Measurements from ENCODE around the gene RBMS3. TPM values are rescaled to one million over a fixed set of nuclear protein-coding genes. Genes with fewer than 3 reads are reported as not detected.

RBMS3 gene
- total and polyA plus RNA-seq, 2 experiments from 2014 or later: 3.2 to 7.4 TPM

- H3F3A ChIP-seq (replicated peaks; ENCODE audit: low read depth): no peaks in the 10 kb centered on the region
- H3K9me2 ChIP-seq (ENCODE audit: insufficient read depth): no peaks in the 10 kb centered on the region; the same call in 1 of the 2 replicates
- Mint-ChIP-seq H3K4me1 (peaks cover 6% of the 10 kb centered on the region; the same call in 2 of the 3 replicates), H3K27ac (no peak overlapping the region), H3K4me3 (no peak overlapping the region), H3K9me3 (no peaks in the 10 kb centered on the region), H3K36me3 (ENCODE audit: low read depth) (no peaks in the 10 kb centered on the region), H3K27me3 (ENCODE audit: insufficient read depth, low read depth, poor library complexity) (peaks cover 2% of the 10 kb centered on the region)
- peaks cover 8% of the 10 kb centered on the region; the same call in 1 of the 2 replicates for H3K4me1 ChIP-seq (ENCODE audit: insufficient read depth)
- no peaks in the 10 kb centered on the region for H3K79me2 ChIP-seq (replicated peaks; ENCODE audit: insufficient read depth)
- no peak overlapping the region for H3K4me2 ChIP-seq
- no peak for ATAC-seq
- H3K27me3 ChIP-seq (ENCODE audit: insufficient read depth): no peaks in the 10 kb centered on the region
- no peaks in the 10 kb centered on the region for H4K20me1 ChIP-seq (replicated peaks; ENCODE audit: insufficient read depth)
- TF ChIP-seq REST (IDR thresholded peaks at IDR 0.05; ENCODE audit: unreplicated experiment) (no peak), ZNF462 (CRISPR knock-in tag; IDR thresholded peaks at IDR 0.05) (no peak), EZH2phosphoT487 (IDR thresholded peaks at IDR 0.05; ENCODE audit: unreplicated experiment) (no peak), STAT1 (IDR thresholded peaks at IDR 0.05; ENCODE audit: unreplicated experiment) (no peak), CTCF (conservative IDR thresholded peaks at IDR 0.05; ENCODE audit: low read depth in 2 of 2) (no peak), POLR2AphosphoS5 (IDR thresholded peaks at IDR 0.05; ENCODE audit: low read depth) (no peak), ETS1 (IDR thresholded peaks at IDR 0.05) (no peak), ZNF331 (CRISPR knock-in tag; IDR thresholded peaks at IDR 0.05; ENCODE audit: low read depth) (no peak), CREB1 (CRISPR knock-in tag; IDR thresholded peaks at IDR 0.05; ENCODE audit: low read depth) (no peak), EZH2 (IDR thresholded peaks at IDR 0.05; ENCODE audit: low read depth, unreplicated experiment) (no peak), ZNF114 (CRISPR knock-in tag; IDR thresholded peaks at IDR 0.05) (no peak), NANOG (IDR thresholded peaks at IDR 0.05; ENCODE audit: borderline replicate concordance) (no peak), JUNB (IDR thresholded peaks at IDR 0.05; ENCODE audit: unreplicated experiment) (no peak)
- H3K36me3 ChIP-seq (ENCODE audit: insufficient read depth): no peaks in the 10 kb centered on the region
- no peak overlapping the region for H3K4me3 ChIP-seq
- H2AFZ ChIP-seq: no peak overlapping the region
- no peak for DNase-seq (ENCODE audit: low spot score)
- no peak overlapping the region for H3K27ac ChIP-seq (ENCODE audit: low read depth)
Observed at GRCh38 chr3:29488922-29489321, 208.1 kb downstream of the RBMS3 start.
